Stimulated activated CD4-positive, alpha-beta T cell treated with anti-CD3 and anti-CD28 coated beads, TNF-alpha, amount 100 ng/mL, for 48 hours (primary cell): ENCODE measurements around the gene OR2H2.

Experiments
- DNase-seq, 3 donors: peaks; one replicate each; pipeline ENCODE4 v3.0.0-alpha.2; 2020; ENCODE audit warnings: low read depth in 3 of 3

OR2H2 gene

GRCh38 chr6:29584821-29585220, at the start of gene OR2H2:
OR2H2 (plus strand) TSS chr6:29585121; CDS start chr6:29587945, 2,824 bp downstream.
- DNase-seq, result no peak

GRCh38 chr6:29537714-29538403, 47.1 kb upstream of the OR2H2 start:
- no peak for DNase-seq

GRCh38 chr6:29547573-29547972, 37.3 kb upstream of the OR2H2 start:
- DNase-seq, result no peak

- no peak for DNase-seq
These were observed 32.3 kb upstream of the OR2H2 start for GRCh38 chr6:29552512-29553051.

- DNase-seq, result peak in 1 of 3 donors; percentile 11
These were observed 31.5 kb upstream of the OR2H2 start for GRCh38 chr6:29553268-29554057.

GRCh38 chr6:29554764-29555163, 30.2 kb upstream of the OR2H2 start:
- no peak for DNase-seq

- no peak for DNase-seq
These were observed 27.6 kb upstream of the OR2H2 start for GRCh38 chr6:29557320-29557719.

GRCh38 chr6:29558439-29559079, 26.4 kb upstream of the OR2H2 start:
- DNase-seq, result no peak

GRCh38 chr6:29559524-29560287, 25.2 kb upstream of the OR2H2 start, which contains the start of gene UBD:
UBD (minus strand) TSS chr6:29559732; CDS start chr6:29559701, 31 bp downstream.
- no peak for DNase-seq

- no peak for DNase-seq
These were observed 23.8 kb upstream of the OR2H2 start for GRCh38 chr6:29561091-29561490.

- DNase-seq, result no peak
These were observed 23.2 kb upstream of the OR2H2 start for GRCh38 chr6:29561606-29562181.

GRCh38 chr6:29563435-29563965, 21.4 kb upstream of the OR2H2 start:
- DNase-seq, result no peak

GRCh38 chr6:29564875-29565274, 20.0 kb upstream of the OR2H2 start:
- no peak for DNase-seq

- DNase-seq, result no peak
These were observed 18.1 kb upstream of the OR2H2 start for GRCh38 chr6:29566856-29567255.

- no peak for DNase-seq
These were observed 17.4 kb upstream of the OR2H2 start for GRCh38 chr6:29567541-29567940.

- no peak for DNase-seq
These were observed 16.9 kb upstream of the OR2H2 start for GRCh38 chr6:29567991-29568390.

- DNase-seq, result no peak
These were observed 8.9 kb upstream of the OR2H2 start for GRCh38 chr6:29576056-29576455.

- no peak for DNase-seq
These were observed 7.4 kb upstream of the OR2H2 start for GRCh38 chr6:29577544-29577943.

GRCh38 chr6:29589423-29590048, 4.6 kb downstream of the OR2H2 start:
- DNase-seq, result peak; percentile 17 to 35 (median 21)

- DNase-seq, result no peak
These were observed 5.4 kb downstream of the OR2H2 start for GRCh38 chr6:29590218-29590808.
